Brain pericyte (primary cell): ENCODE data around the gene METTL9.
"Not testable (repeated sequence)": the region's sequence is repeated elsewhere in the genome, so short reads cannot be mapped to it uniquely, and the experiment has no call there.

Experiments
- DNase-seq: peaks from one replicate; pipeline ENCODE4 v3.0.0-alpha.2; 2012; ENCODE audit warnings: low read depth, low spot score

Gene METTL9

DNA sequence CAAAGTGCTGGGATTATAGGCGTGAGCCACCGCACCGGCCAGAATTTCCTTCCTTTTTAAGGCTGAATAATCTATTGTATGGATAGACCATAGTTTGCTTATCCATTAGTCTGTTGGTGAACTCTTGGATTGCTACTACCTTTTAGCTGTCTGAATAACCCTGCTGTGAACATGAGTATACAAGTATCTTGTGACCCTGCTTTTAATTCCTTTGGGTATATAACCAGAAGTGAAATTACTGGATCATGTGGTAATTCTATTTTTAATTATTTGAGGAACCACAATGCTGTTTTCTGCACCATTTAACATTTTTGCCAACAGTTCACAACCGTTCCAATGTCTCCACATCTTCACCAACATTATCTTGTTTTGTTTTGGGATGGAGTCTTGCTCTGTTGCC lies 59.7 kb downstream of the METTL9 start:
- no peak for DNase-seq

DNA sequence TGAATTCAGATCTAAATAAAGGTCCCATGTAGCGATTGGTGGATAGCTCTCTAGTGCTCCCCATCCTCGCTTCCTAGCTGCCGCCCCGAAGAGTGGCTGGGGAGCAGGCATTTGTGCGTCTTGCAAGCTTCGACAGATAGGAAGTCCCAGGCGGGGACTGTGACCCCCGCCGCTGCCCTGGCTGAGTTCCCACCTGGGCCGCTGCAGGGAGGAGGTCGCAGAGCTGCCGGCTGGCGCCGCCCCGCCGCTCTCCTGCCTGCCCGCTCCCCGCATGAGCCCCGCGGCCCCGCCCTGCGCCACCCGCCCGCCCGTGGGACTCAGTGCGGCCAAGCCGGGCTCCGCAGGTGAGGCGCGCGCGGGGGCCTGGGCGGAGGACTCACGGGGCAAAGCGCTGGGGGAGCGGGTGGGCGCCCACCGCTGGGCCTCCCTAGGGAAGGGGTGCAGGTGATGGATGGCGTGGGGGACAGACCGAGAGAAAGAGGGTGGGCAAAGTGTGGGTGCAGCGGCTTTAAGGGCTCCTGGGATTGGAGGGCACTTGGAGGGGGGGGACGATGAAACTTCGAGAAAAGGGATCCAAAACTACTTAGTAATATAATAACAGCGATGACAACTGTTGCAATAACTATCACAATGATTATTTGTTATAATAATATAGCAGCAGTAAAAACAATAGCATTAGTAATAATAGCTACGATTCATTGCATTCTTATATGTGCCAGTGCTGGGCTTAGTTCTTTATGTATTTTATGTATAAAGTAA lies 64.7 kb downstream of the METTL9 start, which contains the start of gene OTOA:
TSS of gene OTOA (plus strand) at position 80 of the 759 bp plus-strand sequence. CDS start 14,547 bp downstream, outside the sequence.
- no peak for DNase-seq

DNA sequence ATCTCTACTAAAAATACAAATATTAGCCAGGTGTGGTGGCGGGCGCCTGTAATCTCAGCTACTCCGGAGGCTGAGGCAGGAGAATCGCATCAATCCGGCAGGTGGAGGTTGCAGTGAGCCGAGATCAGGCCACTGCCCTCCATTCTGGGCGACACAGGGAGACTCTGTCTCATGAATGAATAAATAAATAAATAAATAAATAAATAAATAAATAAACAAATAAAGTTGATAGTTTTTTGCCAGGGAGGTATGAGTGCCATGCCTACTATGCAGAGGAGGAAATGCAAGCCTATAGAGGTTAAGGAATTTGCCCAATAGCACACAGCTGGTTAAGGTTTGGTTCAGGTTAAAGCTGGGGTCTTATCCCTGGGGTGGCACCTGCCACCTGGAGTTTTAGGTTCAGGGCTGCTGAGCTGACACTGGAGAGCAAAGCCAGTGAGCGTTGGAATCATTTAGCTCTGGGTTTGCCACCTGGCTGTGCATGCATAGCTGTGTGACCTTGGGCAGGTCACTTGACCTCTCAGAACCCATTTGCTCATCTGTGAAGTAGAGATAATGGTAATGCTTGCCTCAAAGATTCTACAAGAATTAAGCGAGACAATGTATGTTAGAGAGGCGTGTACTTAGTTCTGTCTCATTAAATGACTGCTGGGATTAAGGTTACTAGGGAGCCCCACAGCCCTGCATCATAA lies 65.6 kb downstream of the METTL9 start:
- no peak for DNase-seq

DNA sequence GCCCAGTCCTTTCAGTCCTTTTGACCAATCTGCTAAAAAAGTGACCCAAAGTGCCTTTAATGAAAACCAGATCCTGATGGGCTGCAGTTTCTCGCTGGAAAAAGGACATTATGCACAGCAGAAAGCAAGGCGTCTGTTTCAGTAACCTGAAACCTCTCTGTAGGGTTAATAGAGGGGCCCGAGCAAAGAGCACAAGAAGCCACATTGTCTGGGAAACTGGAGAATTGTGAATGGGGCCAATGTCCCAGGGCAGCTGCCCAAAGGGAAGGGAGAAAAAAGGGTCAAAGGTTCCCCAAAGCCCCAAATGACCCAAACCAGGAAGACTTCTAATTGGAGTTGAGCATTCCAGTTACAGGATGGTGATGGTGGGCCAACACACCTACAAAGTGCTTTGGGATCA lies 67.4 kb downstream of the METTL9 start:
- no peak for DNase-seq

DNA sequence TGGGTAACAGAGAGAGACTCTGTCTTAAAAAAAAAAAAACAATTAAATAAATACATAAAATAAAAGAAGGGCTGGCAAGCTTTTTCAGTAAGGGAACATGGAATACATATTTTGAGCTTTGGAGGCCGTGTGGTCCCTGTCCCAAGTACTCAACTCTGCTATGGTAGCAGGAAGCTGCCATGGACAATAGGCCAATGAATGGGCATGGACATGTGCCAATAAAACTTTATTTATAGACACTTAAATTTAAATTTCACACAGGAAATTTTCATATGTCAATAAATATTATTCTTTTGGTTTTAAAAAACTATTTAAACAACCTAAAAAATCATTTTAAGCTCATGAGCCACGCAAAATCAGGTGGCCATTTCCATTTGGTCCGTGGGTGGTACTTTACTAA lies 68.2 kb downstream of the METTL9 start:
- DNase-seq = no peak

DNA sequence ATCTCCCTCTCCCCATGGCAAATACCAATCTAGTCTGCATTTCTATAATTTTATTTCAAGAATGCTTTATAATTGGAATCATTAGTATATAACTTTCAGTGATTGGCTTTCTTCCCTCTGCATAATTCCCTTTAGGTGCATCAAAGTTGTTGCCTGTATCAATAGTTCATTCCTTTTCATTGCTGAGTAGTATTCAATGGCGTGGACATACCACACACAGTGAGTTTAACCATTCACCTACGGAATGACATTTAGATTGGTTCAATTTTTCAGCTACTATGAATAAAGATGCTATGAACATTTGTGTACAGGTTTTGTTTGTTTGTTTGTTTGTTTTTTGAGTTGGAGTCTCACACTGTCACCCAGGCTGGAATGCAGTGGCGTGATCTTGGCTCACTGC lies 74.1 kb downstream of the METTL9 start:
- no peak for DNase-seq

DNA sequence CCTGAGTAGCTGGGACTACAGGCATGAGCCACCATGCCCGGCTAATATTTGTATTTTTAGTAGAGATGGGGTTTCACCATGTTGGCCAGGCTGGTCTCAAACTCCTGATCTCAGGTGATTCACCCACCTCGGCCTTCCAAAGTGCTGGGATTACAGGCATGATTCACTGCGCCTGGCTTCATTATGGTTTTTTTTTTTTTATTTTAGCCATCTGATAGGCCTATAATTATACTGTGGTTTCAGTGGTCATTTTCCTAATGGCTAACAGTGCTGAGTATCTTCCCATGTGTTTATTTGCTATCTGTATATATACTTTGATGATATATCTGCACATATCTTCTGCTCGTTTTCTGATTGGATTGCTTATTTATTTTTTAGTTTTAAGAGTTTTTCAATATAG lies 75.1 kb downstream of the METTL9 start:
- DNase-seq = not testable (repeated sequence)

DNA sequence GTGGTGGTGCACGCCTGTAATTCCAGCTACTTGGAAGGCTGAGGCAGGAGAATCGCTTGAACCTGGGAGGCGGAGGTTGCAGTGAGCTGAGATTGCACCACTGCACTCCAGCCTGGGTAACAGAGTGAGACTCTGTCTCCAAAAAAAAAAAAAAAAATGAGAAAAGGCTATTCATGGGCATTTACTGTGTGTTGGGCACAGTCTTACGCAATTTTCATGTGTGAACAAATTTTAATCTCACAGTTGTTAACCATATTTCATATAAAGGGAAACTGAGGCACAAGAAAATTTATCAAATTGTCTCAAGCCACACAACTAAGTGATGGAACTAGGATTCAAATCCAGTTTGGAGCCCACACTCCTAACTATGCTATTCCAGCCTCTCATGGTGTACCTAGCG lies 81.3 kb downstream of the METTL9 start:
- DNase-seq = not testable (repeated sequence)

DNA sequence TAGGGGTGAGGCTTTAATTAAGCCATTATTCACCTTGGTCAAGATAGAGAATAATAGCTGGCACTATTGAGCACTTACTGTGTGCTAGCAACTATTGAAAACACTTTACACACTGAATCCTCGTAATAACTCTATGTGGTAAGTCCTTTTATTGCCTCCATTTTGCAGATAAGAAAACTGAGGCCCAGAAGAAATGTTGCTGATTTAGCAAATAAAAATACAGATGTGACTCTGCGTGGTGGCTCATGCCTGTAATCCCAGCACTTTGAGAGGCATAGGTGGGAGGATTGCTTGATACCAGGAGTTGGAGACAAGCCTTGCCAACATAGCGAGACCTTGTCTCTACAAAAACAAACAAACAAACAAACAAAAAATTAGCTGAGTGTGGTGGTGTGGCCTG lies 83.8 kb downstream of the METTL9 start:
- DNase-seq = no peak

DNA sequence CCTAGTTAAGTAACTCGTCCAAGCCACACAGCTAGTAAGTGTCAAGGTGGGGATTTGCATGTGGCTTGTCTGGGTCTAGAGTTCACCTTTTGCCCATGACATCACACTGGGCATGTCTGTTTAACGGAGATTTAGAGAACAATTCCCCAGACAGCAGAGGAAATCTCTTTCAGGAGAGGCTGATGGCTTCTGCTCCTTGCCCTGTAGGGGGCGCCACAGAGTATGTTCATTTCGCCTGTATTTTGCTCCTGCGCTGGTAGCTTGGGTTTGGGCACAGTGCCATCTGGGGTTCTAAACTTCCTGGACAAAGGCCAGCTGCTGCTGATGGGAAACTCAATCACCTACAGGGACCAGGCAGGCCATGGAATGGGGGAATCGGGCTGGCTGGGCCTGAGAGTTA lies 84.8 kb downstream of the METTL9 start:
- no peak for DNase-seq

DNA sequence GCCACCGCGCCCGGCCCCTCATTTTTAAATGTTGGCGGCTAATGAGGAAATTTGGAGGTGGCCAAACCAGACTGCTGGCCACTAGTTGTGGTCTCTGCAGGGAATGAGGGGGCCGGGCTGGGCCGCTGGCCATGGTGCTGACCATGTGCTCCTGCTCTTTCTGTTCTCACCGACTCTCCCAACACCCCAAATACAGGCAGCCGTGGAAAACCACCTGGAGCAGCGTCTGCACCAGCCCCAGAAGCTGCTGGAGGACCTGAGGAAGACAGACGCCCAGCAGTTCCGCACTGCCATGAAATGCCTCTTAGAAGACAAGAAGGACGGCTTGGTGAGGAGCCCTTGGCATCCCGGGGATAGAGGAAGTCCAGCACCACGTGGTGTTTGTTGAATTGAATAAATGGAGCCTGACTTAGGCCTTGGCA lies 85.7 kb downstream of the METTL9 start:
- DNase-seq = no peak

DNA sequence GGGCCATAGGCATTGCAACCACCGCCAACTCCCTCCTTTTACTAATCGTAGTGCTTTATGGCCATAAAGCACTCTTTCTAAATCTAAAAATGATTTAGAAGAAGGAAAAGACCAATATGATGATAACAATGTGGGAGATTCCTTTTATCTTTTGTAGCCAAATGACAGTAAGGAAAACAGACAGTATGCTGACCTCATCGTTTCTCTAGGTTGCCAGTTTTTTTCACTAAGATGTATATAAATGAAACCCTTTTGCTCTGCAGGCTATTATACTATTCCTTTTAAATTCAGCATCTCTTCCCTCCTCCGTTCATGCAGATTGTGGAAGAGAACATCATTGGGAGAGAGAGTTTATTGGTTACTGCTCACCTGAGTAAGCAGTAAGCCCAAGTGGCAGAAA lies 89.7 kb downstream of the METTL9 start:
- DNase-seq = no peak

DNA sequence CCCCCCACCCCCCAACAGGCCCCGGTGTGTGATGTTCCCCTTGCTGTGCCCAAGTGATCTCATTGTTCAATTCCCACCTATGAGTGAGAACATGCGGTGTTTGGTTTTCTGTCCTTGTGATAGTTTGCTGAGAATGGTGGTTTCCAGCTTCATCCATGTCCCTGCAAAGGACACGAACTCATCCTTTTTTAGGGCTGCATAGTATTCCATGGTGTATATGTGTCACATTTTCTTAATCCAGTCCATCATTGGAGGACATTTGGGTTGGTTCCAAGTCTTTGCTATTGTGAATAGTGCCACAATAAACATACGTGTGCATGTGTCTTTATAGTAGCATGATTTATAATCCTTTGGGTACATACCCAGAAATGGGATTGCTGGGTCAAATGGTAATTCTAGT lies 91.6 kb downstream of the METTL9 start:
- DNase-seq = not testable (repeated sequence)

DNA sequence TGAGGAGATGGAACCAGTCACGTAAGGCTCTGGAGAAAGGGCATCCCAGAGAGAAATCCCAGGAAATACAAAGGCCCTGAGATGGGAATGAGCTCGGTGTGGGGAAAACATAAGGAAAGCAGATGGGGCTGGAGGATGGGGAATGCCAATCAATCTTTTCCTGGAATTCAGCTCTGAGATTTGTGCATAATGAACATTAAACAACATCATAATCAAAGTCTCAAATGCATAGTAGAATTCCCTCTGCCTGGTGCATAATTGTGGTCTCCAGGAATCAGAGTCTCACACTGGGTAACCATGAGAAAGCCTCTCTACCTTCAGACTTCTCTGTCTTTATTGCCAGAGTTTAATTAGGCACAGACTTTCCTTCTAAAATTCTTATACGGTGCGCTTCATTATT lies 95.2 kb downstream of the METTL9 start:
- no peak for DNase-seq

DNA sequence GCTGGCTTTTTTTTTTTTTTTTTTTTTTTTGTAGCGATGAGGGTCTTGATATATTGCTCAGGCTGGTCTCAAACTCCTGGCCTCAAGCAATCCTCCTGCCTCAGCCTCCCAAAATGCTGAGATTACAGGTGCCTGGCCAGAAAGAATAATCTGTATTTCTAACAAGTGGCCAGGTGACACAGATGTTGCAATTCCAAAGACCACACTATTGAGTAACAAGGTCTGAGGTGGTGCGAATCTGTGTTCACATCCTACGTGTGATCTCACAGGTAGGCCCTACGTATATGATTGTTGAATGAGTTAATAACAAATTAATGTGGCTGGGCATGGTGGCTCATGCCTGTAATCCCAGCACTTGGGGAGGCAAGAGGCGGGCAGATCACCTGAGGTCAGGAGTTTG lies 97.7 kb downstream of the METTL9 start:
- DNase-seq = no peak

DNA sequence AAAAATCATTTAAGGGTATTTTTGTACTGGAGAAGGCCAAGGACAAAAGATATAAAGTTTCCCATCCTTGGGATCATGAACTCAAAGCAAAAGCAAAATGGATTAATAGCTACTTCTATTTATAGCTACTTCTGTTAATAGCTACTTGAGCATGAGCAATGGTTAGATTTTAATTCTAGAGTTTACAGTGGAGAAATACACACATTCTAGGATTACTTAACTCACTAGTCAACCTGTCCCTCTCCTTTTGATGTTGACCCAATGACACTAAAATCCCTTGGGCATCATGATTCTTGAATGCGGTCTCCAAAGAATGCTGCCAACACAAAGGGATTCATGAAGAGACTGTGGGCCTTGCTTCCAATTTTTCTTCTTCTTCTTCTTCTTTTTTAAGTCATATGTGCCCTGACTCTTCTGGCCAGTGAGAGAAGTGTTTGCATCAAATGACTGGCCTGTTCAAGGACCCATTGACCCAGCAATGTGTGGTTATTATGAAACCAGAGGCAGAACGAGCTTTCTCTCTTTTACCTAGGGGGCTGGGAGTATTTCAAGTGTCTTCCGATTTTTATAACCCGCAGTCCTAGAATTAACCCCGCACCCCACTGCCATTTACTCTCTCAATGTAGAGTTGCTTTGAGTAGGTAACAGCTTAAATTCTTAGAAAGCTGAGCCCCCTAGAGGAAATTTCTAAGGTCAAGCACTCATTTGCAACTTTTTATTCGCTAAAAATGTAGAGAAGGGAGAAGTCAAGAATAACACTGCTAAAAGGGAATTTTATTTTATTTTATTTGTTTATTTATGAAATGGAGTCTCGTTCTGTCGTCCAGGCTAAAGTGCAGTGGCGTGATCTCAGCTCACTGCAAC lies 99.0 kb downstream of the METTL9 start:
- no peak for DNase-seq

DNA sequence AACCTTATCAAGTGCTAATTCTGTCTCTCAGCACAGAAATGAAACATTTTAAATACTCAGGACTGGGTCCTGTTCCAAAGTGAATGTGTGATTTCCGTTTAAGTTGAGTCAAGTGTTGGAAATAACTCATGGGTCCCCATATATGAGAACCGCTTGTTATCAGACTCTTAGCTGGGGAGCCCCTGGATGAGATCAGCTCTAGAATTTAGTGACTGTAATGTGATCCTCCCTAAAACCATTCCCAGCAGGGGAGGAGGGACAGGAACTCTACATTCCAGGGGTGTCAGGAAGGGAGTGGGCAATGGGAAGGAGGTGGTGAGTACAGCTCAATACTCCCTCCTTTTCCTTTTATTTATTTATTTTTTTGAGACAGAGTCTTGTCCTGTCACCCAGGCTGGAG lies 101.9 kb downstream of the METTL9 start:
- no peak for DNase-seq

DNA sequence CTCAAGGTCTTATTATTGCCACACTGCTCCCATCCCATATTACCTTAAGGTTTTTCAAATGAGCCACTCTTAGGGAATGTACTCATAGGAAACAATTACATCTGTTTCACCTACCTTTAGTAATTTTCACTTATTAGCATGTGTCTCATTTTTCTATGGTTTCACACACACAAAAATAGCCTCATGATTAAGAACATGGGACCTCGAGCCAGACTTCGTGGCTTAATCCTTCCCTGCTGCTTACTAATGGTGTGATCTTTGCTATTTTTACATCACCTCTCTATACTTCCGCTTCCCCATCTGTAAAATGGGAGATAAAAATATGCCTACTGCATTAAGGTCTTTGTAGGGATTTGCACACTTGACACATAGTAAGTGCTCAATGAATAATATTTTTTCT lies 102.9 kb downstream of the METTL9 start:
- no peak for DNase-seq

DNA sequence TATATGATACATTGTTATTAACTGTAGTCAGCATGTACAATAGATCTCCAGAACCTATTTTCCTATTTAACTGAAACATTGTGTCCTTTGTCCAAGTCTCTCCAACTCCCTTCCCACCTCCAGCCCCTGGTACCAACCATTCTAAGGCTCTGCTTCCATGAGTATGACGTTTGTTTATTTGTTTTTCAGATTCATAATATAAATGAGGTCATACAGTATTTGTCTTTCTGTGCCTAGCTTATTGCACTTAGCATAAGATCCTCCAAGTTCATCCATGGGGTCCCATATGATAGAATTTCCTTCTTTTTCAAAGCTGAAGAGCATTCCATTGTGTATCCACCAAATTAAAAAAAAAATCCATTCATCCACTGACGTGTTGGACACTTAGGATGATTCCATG lies 103.8 kb downstream of the METTL9 start:
- no peak for DNase-seq

DNA sequence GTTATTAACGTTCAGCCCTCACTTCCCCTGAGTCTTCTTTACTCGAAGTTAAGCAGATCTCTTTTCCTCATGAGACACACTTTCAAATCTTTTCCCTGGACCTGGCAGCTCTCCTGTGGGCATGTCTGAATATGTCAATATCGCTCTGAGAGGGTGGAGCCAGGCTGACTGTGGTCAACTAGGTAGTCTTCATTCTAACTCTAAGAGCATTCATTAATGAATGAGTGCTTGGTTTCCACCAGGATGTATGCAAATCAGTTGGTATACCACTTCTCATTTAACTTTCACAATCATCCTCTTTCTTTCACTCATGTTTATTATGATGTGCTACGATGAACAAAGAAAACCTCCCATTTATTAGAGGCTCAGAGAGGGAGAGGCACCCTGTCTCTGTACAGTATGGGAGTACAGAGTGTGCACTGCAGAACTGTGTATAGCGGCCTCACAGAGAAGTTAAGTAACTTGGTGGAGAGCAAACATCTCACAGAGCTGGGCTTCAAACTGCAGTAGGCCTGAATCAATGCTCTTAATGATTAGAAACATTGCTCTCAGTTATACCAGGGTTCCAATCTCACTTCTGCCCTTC lies 104.3 kb downstream of the METTL9 start:
- no peak for DNase-seq

DNA sequence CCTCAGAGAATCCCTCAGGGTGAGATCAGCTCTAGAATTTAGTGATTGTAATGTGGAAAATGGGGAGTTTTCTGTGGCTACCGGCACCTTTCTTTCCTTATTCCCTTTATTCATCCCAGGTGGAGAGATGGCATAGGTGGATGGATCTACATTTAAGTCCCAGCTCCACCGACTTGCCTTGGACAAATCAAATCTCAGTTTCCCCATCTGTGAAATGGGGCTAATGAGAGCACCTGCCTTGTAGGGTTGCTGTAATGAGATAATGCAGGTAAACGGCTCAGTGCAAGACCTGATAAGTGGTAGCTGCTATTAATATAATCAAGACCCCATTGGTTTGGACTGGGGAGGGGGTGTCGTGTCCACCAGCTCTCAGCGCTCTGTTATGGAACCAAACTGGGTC lies 104.9 kb downstream of the METTL9 start:
- no peak for DNase-seq

DNA sequence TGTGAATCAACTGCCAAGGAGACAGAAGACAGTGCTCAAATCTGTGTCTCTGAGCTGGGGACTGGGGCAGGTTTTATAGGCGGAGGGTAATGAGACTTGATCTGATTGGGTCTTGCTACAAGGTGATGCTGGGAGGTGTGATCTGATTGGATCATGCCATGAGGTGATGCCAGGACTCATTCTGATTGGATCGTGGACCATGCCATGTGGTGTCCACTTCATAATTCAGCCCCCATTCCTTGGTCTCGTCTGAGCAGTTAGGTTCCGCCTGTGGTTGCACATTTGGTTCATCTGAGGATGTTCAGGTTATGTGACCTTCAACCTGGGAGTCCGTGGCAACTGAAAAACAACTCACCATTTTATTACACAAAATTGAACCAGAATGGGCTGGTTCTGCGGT lies 105.4 kb downstream of the METTL9 start:
- DNase-seq = no peak
